CD4-positive, alpha-beta T cell (primary cell): Measurements from ENCODE around the gene FRMD5. TPM values are rescaled to one million over a fixed set of nuclear protein-coding genes. Genes with fewer than 3 reads are reported as not detected.
"Not testable (repeated sequence)": the region's sequence is repeated elsewhere in the genome, so short reads cannot be mapped to it uniquely, and the experiment has no call there.

Experiments
- ATAC-seq: fragments of 200-7000 bp; cut with Tn5 transposase; one replicate; pipeline ENCODE4 v1.10.0; 2022; ENCODE audit warnings: mild to moderate bottlenecking; ENCODE audit not compliant: poor library complexity
- CTCF ChIA-PET: fragments of 350-600 bp; sonication (Branson Sonifier 250); formaldehyde crosslinking; loops from one replicate; lab custom pipeline; 2021; ENCODE audit warnings: antibody characterized with exemption, inconsistent platforms; lab: Charles Lee
- POLR2A ChIA-PET: fragments of 350-600 bp; sonication (Branson Sonifier 250); formaldehyde crosslinking; loops from one replicate; lab custom pipeline; 2021; ENCODE audit warnings: antibody characterized with exemption, inconsistent platforms; lab: Charles Lee
- DNase-seq, 14 experiments: peaks; one replicate each; pipeline ENCODE4 v3.0.0-alpha.2; 2013 to 2020; ENCODE audit warnings: mixed read lengths in 2 of 14
- H3K27ac ChIP-seq, 2 donors: one replicate each; pipeline versions ENCODE4 v1.5.1 to v1.7.0; 2013; ENCODE audit warnings: low read length in 2 of 2, low read depth in 1 of 2, mild to moderate bottlenecking in 1 of 2
- H3K27me3 ChIP-seq, 2 experiments: 1 replicate in 1 of 2; 2 replicates in 1 of 2; pipeline versions ENCODE4 v1.6.1 to v1.7.0; 2013; ENCODE audit warnings: low read length in 2 of 2, control low read depth in 1 of 2, mild to moderate bottlenecking in 1 of 2, moderate library complexity in 1 of 2; ENCODE audit not compliant: insufficient read depth in 2 of 2, control insufficient read depth in 1 of 2
- H3K36me3 ChIP-seq: one replicate; pipeline ENCODE4 v1.6.1; 2013; ENCODE audit warnings: low read length, control low read depth; ENCODE audit not compliant: insufficient read depth
- H3K4me1 ChIP-seq: one replicate; pipeline ENCODE4 v1.6.1; 2013; ENCODE audit warnings: low read length, control low read depth; ENCODE audit not compliant: insufficient read depth
- H3K4me3 ChIP-seq: one replicate; pipeline ENCODE4 v1.5.1; 2013; ENCODE audit warnings: mild to moderate bottlenecking, low read length, moderate library complexity
- H3K9me3 ChIP-seq, 2 experiments: 1 replicate in 1 of 2; 2 replicates in 1 of 2; pipeline versions ENCODE4 v1.6.1 to v1.7.0; 2013; ENCODE audit warnings: low read length in 2 of 2, mild to moderate bottlenecking in 2 of 2, control low read depth in 1 of 2, moderate library complexity in 1 of 2; ENCODE audit not compliant: control insufficient read depth in 1 of 2, insufficient read depth in 1 of 2
- H3K27ac Mint-ChIP-seq: one replicate; pipeline ENCODE4 v1.8.0; 2020; ENCODE audit warnings: mixed read lengths
- H3K27me3 Mint-ChIP-seq: one replicate; pipeline ENCODE4 v1.8.0; 2021; ENCODE audit warnings: mixed read lengths
- H3K36me3 Mint-ChIP-seq: one replicate; pipeline ENCODE4 v1.8.0; 2021; ENCODE audit warnings: low read depth, mixed read lengths
- H3K4me1 Mint-ChIP-seq: one replicate; pipeline ENCODE4 v1.8.0; 2021; ENCODE audit warnings: low read depth, mixed read lengths
- H3K4me3 Mint-ChIP-seq: one replicate; pipeline ENCODE4 v1.8.0; 2020; ENCODE audit warnings: mild to moderate bottlenecking, mixed read lengths
- H3K9me3 Mint-ChIP-seq: one replicate; pipeline ENCODE4 v1.8.0; 2020; ENCODE audit warnings: mixed read lengths
- intact Hi-C, 2 experiments: fragments of 100-400 bp; cut with DNase I in 1 of 2; cut with micrococcal nuclease in 1 of 2; formaldehyde crosslinking; loops; one replicate each; pipeline versions ENCODE4 v1.15.1 to v1.9.0; 2023 to 2025; cut with DNase I, micrococcal nuclease
- total RNA-seq, 174 experiments: library from RNA in 2 of 174; stranded (reverse) in 2 of 174; gene quantifications; one replicate each; pipeline ENCODE4 v1.2.3 and lab custom pipeline; 2021 to 2026
- TF ChIP-seq, protein P1 (sequence below): fragments of 200-600 bp; IDR thresholded peaks from one replicate; pipeline ENCODE4 v1.8.0; 2022; ENCODE audit warnings: antibody characterized with exemption, mild to moderate bottlenecking

The FRMD5 gene
- total RNA-seq, 2 experiments from 2014 or later, result not detected

DNA sequence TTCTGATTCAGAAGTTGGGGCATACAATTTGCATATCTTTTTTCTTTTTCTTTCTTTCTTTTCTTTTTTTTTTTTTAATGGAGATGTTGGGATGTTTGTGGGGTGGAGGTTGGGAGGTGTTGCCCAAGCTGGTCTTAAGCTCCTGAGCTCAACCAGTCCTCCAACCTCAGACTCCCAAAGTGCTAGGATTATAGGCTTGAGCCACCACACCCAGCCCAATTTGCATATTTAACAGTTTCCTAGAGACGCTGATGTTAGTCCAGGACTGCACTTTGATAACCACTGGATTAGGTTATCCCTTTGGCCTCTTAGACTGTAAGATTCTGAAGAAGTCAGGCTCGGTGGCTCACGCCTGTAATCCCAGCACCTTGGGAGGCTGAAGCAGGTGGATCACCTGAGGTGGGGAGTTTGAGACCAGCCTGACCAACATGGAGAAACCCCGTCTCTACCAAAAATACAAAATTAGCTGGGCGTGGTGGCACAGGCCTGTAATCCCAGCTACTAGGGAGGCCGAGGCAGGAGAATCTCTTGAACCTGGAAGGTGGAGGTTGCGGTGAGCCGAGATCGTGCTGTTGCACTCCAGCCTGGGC lies 365.0 kb downstream of the FRMD5 start:
- POLR2A ChIA-PET, H3K9me3 ChIP-seq, H3K36me3 ChIP-seq, H3K27me3 Mint-ChIP-seq, H3K4me3 Mint-ChIP-seq, H3K27me3 ChIP-seq, H3K4me3 ChIP-seq, ATAC-seq, DNase-seq, CTCF ChIA-PET, H3K36me3 Mint-ChIP-seq, H3K27ac ChIP-seq, H3K9me3 Mint-ChIP-seq: not testable (repeated sequence)
- intact Hi-C loops, result loop anchor here (5.0 to 10.0 kb wide), 4 partner anchors 38 to 905 kb away; partner anchors contain the start of genes SERF2 (in 2 of the 2), CTDSPL2 (in 1 of the 2), GOLM2 (in 1 of the 2) and TTBK2 (in 1 of the 2)
- Mint-ChIP-seq H3K27ac (peak overlapping the region; percentile 28), H3K4me1 (peaks cover 41% of the 10 kb centered on the region)
- peaks cover 53% of the 10 kb centered on the region for H3K4me1 ChIP-seq

DNA sequence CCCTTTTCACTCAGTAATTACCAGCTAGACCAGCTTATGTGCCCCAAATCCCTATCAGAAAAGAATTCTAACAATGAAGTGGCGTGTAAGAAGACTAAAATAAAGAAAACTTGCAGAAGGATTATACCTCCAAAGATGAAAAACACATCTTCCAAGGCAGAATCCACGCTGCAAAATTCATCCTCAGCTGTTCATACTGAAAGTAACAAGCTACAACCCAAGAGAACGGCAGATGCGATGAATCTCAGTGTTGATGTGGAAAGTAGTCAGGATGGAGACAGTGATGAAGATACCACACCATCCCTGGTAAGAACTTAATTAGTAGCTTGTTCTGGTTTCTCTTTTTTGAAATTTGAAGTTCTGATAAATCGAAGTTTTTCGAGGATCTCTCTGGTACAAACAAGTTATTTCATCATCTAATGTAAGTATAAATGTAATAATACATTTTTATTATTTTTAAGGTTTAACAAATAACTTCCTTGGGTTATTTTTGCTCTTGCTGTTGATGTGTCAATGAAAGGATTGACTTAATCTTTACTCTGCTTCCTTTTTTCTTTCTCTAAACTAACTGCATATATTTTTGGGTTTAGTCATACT lies 366.9 kb downstream of the FRMD5 start:
- Mint-ChIP-seq H3K27ac (peak overlapping the region; percentile 89), H3K36me3 (peaks cover 13% of the 10 kb centered on the region), H3K27me3 (no peaks in the 10 kb centered on the region), H3K9me3 (no peaks in the 10 kb centered on the region), H3K4me3 (peak overlapping the region; percentile 88), H3K4me1 (peaks cover 56% of the 10 kb centered on the region)
- Histone ChIP-seq H3K27me3 (no peaks in the 10 kb centered on the region), H3K9me3 (no peaks in the 10 kb centered on the region), H3K36me3 (no peaks in the 10 kb centered on the region), H3K4me1 (peaks cover 63% of the 10 kb centered on the region), H3K27ac (peak overlapping the region; percentile 47 to 86), H3K4me3 (peak overlapping the region; percentile 86)
- TF ChIP-seq, protein P1, sequence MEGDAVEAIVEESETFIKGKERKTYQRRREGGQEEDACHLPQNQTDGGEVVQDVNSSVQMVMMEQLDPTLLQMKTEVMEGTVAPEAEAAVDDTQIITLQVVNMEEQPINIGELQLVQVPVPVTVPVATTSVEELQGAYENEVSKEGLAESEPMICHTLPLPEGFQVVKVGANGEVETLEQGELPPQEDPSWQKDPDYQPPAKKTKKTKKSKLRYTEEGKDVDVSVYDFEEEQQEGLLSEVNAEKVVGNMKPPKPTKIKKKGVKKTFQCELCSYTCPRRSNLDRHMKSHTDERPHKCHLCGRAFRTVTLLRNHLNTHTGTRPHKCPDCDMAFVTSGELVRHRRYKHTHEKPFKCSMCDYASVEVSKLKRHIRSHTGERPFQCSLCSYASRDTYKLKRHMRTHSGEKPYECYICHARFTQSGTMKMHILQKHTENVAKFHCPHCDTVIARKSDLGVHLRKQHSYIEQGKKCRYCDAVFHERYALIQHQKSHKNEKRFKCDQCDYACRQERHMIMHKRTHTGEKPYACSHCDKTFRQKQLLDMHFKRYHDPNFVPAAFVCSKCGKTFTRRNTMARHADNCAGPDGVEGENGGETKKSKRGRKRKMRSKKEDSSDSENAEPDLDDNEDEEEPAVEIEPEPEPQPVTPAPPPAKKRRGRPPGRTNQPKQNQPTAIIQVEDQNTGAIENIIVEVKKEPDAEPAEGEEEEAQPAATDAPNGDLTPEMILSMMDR, result no peak
- ATAC-seq (no peak), DNase-seq (peak in 4 of 14 experiments; percentile 9 to 45 (median 41))
- intact Hi-C loops, result loop anchor here (5.0 to 10.0 kb wide), 4 partner anchors 36 to 903 kb away; partner anchors contain the start of genes SERF2 (in 2 of the 2), CTDSPL2 (in 1 of the 2), GOLM2 (in 1 of the 2) and TTBK2 (in 1 of the 2)
- ChIA-PET POLR2A (interaction anchor here (0.8 to 2.7 kb wide), 5 partner anchors 28 to 883 kb away, joined by 3 to 15 read pairs (median 5); partner anchors contain the start of genes B2M, ELL3, HYPK and PATL2), CTCF (interaction anchor here (1.0 to 1.5 kb wide), 2 partner anchors 12 to 51 kb away, joined by 3 to 5 read pairs; partner anchors contain the start of gene ELL3)

DNA sequence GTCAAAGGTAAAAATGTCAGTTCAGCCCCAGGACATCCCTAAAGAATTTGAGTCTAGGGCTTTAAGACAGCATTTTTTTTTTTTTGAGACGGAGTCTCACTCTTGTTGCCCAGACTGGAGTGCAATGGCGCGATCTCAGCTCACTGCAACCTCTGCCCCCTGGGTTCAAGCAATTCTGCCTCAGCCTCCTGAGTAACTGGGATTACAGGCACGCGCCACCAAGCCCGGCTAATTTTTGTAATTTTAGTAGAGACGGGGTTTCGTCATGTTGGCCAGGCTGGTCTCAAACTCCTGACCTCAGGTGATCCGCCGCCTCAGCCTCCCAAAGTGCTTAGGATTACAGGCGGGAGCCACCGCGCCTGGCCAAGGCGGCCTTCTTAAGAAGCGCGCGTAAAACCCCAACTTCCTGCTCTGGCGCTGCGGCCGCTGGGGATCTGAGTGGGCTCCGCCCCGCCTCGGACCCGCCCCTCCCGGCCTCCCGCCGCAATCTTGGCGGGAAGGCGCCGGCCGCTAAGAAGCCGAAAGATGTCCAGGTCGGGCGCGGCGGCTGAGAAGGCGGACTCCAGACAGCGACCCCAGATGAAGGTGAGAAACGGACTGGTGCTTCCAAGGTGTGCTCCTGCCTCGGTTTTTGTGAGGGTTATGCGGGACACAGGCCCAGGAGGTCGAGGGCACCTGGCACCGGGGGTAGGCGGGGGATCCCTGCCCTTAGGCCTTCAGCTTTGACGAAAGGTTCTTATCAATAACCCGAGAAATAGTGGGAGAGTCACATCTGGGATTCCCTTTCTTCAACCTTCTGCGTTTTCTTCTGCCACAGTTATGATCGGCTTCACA lies 368.3 kb downstream of the FRMD5 start, which contains the start of gene WDR76:
Gene WDR76 (plus strand): TSS at position 495 of the 834 bp plus-strand sequence. CDS start 31 bp downstream, at position 526.
- CTCF ChIA-PET, result interaction anchor here (1.5 kb wide), 1 partner anchor 14 kb away, joined by 3 read pairs; no protein-coding TSS in a partner anchor

More for the DNA sequence above, 368.3 kb downstream of the FRMD5 start, which contains the start of gene WDR76:
- Histone ChIP-seq H3K27ac (peak within 1 kb of the TSS; percentile 65 to 86), H3K4me3 (peak within 1 kb of the TSS; percentile 86), H3K9me3 (no peaks in the 10 kb centered on the region), H3K4me1 (peaks cover 68% of the 10 kb centered on the region), H3K36me3 (peaks cover 4% of the 10 kb centered on the region), H3K27me3 (no peaks in the 10 kb centered on the region)
- Mint-ChIP-seq H3K27ac (peak within 1 kb of the TSS; percentile 89), H3K4me3 (peak within 1 kb of the TSS; percentile 88), H3K9me3 (no peaks in the 10 kb centered on the region), H3K27me3 (no peaks in the 10 kb centered on the region), H3K4me1 (peaks cover 54% of the 10 kb centered on the region), H3K36me3 (peaks cover 15% of the 10 kb centered on the region)
- peak; percentile 27 to 88 (median 60) for DNase-seq
- TF ChIP-seq, protein P1, result no peak
- POLR2A ChIA-PET, result interaction anchor here (0.7 to 3.4 kb wide), 6 partner anchors 27 to 1373 kb away, joined by 3 to 33 read pairs (median 7); partner anchors contain the start of genes ELL3, HYPK, SERF2 and SERINC4
- peak; percentile 36 for ATAC-seq
- intact Hi-C loops, result loop anchor here (5.0 to 10.0 kb wide), 4 partner anchors 34 to 902 kb away; partner anchors contain the start of genes SERF2 (in 2 of the 2), CTDSPL2 (in 1 of the 2), GOLM2 (in 1 of the 2) and TTBK2 (in 1 of the 2)
